NCI-H510A (cell line): ENCODE data around the gene OR13C8.
"Not testable (repeated sequence)": the region's sequence is repeated elsewhere in the genome, so short reads cannot be mapped to it uniquely, and the experiment has no call there.

ENCODE experiments used
- DNase-seq: peaks from one replicate; lab custom pipeline; 2025; lab: John Stamatoyannopoulos, UW

Gene OR13C8, protein sequence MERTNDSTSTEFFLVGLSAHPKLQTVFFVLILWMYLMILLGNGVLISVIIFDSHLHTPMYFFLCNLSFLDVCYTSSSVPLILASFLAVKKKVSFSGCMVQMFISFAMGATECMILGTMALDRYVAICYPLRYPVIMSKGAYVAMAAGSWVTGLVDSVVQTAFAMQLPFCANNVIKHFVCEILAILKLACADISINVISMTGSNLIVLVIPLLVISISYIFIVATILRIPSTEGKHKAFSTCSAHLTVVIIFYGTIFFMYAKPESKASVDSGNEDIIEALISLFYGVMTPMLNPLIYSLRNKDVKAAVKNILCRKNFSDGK

DNA sequence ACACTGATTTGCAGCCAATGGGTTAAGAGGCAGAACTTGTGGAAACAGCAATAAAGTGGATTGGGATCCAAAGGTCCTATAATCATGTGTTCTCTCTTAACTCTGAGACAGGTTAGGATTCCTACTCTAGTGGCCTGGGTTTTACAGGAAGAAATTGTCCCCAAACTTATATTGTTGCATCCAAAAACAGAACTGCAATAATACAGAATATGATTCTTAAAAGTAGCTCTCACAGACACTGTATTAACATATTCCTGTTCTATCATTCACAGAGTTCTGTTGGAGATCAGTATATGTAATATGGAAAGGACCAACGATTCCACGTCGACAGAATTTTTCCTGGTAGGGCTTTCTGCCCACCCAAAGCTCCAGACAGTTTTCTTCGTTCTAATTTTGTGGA, at the start of gene OR13C8:
Gene OR13C8, plus strand, starts transcription at position 301 of the 400 bp plus-strand sequence. Its CDS starts 0 bp downstream, at position 301.
- DNase-seq = no peak

DNA sequence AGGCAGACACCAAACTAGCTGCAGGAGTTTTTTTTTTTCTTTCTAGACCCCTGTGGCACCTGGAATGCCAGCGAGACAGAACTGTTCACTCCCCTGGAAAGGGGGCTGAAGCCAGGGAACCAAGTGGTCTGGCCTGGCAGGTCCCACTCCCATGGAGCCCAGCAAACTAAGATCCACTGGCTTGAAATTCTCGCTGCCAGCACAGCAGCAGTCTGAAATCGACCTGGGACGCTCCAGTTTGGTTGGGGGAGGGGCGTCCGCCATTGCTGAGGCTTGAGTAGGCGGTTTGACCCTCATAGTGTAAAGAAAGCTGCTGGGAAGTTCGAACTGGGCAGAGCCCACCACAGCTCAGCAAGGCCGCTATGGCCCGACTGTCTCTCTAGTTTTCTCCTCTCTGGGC, 48.7 kb upstream of the OR13C8 start:
- DNase-seq = not testable (repeated sequence)

DNA sequence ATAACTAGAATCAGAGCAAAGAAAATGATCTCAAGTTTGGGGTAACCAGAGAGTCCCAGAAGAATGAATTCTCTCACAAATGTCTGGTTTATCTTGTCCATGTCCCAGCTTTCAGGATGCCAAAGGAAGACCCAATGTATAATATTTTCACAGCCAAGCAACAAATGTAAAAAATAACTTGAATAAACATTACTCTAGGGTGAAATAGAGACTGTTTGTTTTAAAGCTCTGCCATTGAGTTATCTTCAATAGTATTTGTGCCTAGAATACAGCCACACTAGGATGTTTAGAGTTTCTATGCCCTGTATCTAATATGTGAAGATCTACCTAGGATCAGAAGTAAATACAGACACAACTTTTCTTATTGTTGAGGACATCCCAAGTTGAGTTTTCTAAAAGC, 41.9 kb upstream of the OR13C8 start, which contains the start of gene OR13C4:
Gene OR13C4, minus strand, starts transcription at position 101 of the 400 bp plus-strand sequence. Its CDS starts 0 bp downstream, at position 101.
- DNase-seq = no peak

DNA sequence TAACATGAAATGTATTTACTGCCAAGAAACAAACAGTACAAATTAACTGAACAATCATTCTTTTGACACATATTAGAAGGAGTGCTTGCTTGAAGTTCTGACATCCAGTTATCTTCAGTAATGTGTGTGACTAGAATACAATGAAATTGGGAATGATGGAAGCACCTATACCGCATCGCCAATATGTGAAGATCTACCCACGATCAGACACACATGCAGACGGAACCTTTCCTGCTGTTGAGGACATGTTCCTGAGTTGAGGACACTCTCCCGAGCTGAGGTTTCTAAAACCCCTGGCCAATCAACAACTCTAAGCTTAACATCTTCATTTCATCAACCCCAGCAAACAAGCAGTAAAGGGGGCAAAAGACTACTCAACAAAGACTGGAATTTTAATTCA, 32.2 kb upstream of the OR13C8 start, which contains the start of gene OR13C3:
Gene OR13C3, minus strand, starts transcription at position 101 of the 400 bp plus-strand sequence. CDS start 133 bp downstream, outside the sequence.
- DNase-seq = no peak

DNA sequence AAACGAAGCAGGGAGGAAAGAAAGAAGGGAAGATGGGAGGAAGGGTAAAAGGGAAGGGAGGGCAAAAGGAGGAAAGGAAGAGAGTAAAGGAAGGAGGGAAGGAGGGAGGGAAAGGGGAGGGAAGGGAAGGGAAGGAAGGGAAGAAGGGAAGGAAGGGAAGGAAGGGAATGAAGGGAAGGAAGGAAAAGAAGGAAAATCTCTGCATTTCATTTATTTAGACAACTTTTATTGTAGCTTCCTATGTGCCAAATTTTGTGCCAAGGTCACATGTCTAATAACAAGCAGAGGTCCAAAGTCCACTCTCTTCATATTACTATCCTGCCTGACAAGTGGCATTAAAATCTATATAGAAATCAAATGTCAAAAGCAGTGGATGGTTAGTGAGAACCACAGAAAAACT, 29.7 kb upstream of the OR13C8 start:
- no peak for DNase-seq

DNA sequence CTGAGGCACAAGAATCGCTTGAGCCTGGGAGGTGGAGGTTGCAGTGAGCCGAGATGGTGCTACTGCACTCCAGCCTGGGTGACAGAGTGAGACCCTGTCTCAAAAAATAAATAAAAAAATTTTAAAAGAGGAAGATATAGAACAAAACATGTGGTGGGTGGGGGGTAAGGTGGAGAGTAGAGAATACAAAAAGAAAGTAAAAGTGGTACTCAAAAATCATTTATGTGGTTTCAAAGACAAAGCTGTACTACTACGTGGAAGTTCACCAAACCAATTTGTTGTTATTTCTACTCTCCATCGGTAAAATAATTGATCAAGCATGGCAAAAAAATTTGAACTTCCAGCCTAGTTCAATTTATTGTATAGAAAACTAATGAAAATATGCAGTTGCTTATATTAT, 24.3 kb upstream of the OR13C8 start:
- DNase-seq = no peak

DNA sequence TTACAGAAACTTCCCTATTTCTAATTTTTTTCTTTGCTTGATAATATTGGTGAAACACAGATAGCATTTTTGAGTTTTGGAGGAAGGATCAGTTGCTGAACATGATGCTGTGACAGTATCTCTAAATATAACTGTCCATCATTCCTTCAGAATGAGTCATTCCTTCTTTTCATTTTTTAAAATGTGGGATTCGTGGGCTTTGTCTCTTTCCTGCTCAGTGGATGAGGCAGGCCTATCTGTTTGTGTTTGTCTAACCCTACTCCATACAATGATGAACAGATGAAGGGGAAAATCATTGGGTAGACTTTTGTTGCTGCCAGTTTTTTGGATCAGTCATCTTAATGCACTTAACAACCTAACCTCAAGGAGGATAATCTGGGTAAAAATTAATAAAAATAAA, 15.7 kb upstream of the OR13C8 start:
- DNase-seq = no peak

DNA sequence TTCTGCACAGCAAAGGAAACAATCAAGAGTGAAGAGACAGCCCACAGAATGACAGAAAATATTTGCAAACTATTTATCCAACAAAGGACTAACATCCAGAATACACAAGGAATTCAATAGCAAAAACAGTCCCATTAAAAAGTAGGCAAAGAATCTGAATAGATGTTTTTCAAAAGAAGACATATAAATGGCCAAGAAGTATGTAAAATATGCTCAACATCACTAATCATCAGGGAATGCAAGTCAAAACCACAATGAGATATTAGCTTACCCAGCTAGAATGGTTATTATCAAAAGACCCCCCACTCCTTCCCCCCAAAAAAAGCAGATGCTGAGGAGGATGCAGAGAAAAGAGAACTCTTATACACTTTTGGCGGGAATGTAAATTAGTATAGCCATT, 13.4 kb upstream of the OR13C8 start:
- no peak for DNase-seq

DNA sequence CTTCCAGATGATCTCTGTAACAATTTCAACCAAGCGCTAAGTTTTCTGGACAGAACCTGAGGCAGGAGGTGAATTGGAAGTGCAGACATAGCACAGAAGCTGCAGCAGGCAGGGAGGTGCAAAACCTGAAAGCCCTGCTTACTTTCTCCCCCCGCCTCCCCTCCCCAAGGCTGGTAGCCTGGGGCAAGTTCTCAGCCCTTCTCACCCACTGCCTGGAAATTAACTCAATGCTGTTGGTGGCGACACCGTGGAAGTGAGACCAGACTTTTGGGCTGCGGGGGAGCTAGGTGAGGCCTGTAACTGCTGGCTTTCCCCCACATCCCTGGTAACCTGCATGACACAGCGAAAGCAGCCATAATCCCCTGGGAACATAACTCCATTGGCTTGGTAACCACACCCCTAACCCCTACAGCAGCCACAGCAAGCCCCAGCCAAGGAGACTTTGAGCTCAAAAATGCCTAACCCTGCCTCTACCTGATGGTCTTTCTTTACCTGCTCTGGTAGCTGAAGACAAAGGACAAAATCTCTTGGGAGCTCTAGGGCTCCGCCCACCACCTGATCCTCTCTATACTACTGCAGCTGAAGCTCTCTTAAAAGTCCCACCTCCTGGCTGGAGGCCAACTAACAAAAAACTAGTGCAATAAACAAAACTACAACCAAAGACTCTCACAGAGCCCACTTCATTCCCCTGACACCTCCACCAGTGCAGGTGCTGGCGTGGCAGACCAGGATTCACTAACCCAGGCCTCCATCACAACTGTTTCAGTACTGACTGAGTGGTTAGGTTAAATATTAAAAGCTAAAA, 11.9 kb upstream of the OR13C8 start:
- no peak for DNase-seq

DNA sequence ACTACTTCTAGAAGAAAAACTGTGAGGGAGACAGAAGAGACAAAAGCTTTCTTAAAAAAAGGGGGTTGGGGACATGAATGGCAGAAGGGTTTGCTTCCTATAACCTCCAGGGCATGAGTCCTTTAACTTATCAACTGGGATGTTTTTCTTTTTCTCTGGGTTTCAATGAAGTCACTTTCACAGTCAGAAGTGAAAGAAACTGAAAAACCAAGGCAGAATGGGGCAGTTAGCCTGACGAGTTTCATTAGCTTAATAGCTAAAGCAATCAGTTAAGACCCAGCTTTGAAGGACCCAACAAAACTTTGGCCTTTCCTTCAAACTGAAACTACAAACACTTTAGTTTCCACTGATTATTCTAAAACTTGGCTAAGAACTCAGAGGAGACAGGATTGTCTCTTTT, 4.6 kb upstream of the OR13C8 start:
- no peak for DNase-seq

DNA sequence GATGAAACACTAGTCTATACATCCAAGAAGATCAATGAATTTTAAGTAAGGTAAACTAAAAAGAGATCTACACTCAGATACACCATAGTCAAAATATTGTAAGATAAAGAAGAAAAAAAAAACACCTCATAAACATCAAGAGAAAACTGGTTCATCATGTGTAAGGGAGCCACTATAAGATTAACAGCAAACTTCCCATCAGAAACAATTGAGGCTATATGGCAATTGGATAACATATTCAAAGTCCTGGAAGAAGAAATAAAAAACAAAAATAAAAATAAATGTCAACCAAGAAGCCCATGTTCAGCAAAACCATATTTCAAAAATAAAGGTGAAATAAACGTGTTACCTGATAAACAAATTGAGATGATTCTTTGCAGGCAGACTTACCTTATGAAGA, 3.6 kb downstream of the OR13C8 start:
- no peak for DNase-seq

DNA sequence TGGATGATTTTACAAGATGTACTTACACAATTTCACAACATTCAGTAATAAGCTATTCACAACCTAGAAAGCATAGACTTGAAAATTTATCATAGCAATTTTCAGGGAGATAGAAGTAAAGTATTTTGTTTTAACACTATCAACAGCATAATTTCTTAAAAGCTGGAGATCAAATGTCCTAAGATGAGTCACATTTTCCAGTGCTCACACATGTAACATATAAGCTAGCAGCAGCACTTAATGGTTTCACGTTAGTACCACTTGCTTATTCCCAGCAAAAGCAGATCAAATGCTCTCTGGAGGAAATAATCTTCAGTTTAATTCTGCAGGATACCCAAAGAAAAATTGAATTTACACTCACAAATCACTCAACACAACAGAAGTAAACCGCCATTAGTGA, 6.5 kb downstream of the OR13C8 start:
- DNase-seq = no peak

DNA sequence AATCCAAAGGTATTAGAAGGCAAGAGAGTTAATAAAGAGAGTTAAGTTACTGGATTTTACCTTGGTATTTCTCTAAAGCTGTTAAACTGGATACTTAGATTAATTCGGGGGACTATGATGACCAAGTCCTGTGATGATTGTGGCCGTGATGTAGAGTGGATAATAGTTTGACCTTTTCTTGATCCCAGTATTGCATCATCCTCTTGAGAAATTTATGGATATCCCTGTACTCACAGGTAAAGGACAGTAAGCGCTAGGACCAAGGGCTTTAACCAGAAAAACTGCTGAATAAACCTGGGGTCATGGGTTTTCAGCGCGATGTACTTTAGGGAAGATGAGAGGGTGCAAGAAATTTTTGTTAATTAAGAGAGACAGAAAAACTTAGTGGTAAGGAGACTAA, 8.3 kb downstream of the OR13C8 start:
- DNase-seq = no peak

DNA sequence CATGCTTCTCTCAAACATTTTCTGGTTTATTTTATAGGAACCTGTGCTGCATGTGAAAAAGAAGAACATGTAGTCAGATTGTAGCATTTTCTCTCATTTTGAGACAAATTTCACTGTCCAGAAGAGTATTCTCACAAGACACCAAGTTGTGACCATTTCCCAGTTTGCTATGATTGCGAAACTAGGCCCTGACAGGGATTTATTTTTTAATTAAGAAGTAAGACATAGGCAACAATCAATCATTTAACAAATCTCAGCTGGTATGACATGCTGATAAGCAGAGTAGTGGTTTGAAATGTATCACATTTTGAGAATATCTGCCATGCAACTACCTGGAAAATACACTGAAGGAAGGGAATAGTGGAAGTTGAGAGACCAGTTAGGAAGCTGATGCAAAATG, 11.6 kb downstream of the OR13C8 start:
- no peak for DNase-seq

DNA sequence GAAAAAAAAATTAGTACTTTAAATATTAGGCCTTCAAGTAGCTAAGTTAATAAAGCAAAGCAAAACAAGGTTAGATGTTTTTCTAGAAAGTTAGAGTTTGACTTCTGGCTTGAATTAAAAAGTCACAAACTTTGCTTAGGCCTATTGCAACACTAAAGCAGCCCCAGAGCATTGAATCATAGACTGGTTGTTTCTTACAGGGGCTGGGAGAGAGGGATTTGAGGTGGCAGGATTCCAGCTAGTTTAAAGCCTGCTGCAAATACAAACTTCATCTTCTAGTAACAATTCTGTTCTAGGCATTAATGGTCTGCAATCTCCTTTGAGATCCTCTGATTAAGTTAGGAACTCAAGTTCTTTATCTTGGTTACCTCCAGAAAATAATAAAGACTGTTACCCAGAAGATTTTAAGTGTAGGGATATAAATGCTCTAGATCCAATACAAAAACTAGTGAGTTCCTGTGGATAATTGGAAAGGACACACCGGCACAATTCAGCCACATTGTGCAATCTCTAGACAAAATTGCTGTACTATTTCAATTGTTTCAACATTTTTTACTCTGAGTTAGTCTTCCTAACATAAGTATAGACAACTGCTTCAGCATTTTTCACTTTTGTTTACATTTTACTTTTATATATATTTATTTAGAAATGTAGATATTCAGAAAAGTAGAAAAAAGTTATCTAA, 17.7 kb downstream of the OR13C8 start:
- no peak for DNase-seq

DNA sequence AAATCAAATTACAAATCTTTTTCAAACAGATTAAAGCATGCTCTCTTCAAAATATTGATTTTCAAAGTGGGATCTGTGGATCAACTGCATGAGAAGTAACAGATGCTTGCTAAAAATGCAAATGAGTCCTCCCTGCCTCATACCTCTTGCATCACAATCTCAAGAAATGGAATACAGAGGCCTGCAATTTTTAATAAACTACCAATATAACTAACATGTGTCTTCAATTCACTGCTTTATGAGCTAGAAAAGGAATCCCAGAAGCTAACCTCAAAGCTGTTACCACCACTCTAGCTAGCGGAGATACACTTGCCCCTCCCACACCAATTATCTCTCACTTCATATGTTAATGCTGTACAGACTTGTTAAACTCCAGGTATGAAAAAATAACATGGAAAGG, 20.7 kb downstream of the OR13C8 start:
- DNase-seq = no peak

DNA sequence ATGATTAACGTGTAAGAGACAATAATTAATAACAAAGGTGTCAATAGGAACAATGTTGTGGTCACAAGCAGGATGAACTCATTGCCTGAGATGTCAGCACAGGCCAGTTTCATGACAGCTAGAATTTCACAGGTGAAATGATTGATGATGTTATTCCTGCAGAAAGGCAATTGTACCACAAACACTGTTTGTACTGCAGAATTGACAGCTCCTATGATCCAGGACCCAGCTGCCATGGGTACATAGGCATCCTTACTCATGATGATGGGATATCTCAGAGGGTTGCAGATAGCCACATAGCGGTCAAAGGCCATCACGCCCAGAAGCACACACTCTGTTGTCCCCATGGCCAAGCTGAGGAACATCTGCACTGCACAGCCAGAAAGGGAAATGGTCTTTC, 29.8 kb downstream of the OR13C8 start:
- not testable (repeated sequence) for DNase-seq

DNA sequence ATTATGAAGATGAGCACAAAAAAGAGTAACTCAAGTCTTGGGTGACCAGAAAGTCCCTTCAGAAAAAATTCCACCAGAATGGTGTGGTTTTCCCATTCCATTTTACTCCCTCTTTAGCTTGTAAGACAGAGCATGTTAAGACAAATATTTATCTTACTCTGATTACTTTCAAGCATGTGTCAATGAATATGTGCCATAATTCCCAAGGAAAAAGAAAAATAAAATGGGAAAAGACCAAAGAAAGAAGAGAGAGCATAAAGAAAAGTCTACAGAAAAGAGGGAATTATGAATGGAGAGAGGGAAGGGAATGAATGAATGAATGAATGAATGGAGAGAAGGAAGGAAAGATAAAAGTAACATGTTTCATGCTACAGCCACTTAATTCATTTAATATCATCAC, 30.3 kb downstream of the OR13C8 start, which contains the start of gene OR13C5:
Gene OR13C5, minus strand, starts transcription at position 101 of the 400 bp plus-strand sequence. Its CDS starts 0 bp downstream, at position 101.
- not testable (repeated sequence) for DNase-seq

DNA sequence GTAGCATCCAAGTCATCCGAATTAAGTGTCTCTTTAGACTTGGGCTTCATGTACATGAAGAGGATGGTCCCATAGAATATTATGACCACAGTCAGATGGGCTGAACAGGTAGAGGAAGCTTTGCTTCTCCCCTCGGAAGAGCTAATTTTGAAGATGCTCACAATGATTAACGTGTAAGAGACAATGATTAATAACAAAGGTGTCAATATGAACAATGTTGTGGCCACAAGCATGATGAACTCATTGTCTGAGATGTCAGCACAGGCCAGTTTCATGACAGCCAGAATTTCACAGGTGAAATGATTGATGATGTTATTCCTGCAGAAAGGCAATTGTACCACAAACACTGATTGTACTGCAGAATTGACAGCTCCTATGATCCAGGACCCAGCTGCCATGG, 35.8 kb downstream of the OR13C8 start:
- DNase-seq = no peak

DNA sequence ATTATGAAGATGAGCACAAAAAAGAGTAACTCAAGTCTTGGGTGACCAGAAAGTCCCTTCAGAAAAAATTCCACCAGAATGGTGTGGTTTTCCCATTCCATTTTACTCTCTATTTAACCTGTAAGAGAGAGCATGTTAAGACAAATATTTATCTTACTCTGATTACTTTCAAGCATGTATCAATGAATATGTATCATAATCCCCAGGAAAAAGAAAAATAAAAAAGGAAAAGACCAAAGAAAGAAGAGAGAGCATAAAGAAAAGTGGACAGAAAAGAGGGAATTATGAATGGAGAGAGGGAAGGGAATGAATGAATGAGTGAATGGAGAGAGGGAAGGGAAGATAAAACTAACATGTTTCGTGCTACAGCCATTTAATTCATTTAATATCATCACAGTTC, 36.6 kb downstream of the OR13C8 start, which contains the start of gene OR13C2:
Gene OR13C2, minus strand, starts transcription at position 101 of the 400 bp plus-strand sequence. Its CDS starts 0 bp downstream, at position 101.
- DNase-seq = not testable (repeated sequence)

DNA sequence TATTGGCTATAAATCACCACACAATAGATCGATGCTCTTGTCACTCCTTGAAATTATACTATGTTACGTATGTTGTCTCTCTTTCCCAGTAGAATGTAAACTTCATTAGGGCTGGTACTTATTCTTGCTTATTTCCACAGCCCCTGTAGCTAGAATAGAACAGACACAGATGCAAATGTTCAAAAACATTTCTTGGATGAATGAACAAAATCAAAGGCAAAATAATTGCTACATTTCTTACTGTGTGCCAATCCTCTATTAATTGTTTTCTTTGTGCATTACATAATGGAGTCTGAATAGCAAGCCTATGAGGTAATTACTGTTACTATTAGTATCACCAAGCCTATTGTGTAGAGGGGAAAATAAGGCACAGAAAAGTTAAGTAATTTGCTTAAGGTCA, 37.2 kb downstream of the OR13C8 start:
- DNase-seq = no peak

DNA sequence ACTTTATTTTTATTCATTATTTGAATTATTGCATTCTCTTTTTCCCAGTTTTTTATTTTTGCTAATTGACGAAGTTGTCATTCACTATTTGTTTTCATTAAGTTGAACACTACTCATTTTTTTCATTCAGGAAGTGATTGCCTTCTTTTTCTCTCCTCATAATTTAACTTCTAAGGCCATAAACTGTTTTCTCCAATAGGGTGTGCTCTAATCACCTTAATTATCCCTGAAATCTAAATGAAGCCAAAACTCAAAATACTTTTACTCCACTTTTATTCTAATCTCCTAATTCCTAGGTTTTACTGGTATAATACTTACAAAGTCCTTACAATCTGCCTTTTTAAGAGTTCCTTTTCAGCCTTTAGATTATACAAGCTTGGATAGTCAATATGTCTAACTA, 39.4 kb downstream of the OR13C8 start:
- no peak for DNase-seq
